PC-9 (cell line): ENCODE results near the gene UGT1A10. TPM values are rescaled to one million over a fixed set of nuclear protein-coding genes. Genes with fewer than 3 reads are reported as not detected.

Source experiments
- BruUV-seq: library from RNA; stranded (reverse); fragments of 400-500 nt; replicated peaks from 2 replicates; lab custom pipeline; 2021; lab: Mats Ljungman, UMichigan
- CTCF ChIA-PET: fragments of 300-600 bp; sonication (Branson Sonifier 250); formaldehyde crosslinking; loops from one replicate; lab custom pipeline; 2022; ENCODE audit warnings: antibody characterized with exemption; lab: Charles Lee
- POLR2A ChIA-PET: fragments of 300-600 bp; sonication (Branson Sonifier 250); formaldehyde crosslinking; loops from one replicate; lab custom pipeline; 2022; ENCODE audit warnings: antibody characterized with exemption; ENCODE audit not compliant: unreplicated experiment; lab: Charles Lee
- DNase-seq, 2 experiments: peaks; one replicate each; pipeline versions ENCODE4 v3.0.0 to v3.0.0-alpha.2; 2015 to 2022; ENCODE audit warnings: mixed read lengths in 1 of 2
- H2AFZ ChIP-seq: fragments of 200-600 bp; sonication (generic); 2 replicates; pipeline ENCODE4 v1.8.1; 2017; ENCODE audit warnings: antibody characterized with exemption
- H3F3A ChIP-seq: fragments of 200-600 bp; sonication (generic); 2 replicates; pipeline ENCODE4 v1.8.1; 2017; ENCODE audit warnings: antibody characterized with exemption, mild to moderate bottlenecking, low read depth; ENCODE audit not compliant: insufficient read depth
- H3K27ac ChIP-seq: fragments of 200-600 bp; sonication (generic); 2 replicates; pipeline ENCODE4 v1.6.1; 2016; ENCODE audit warnings: mixed run types
- H3K27me3 ChIP-seq: fragments of 200-600 bp; sonication (generic); 2 replicates; pipeline ENCODE4 v1.6.1; 2016; ENCODE audit warnings: low read depth, mixed run types; ENCODE audit not compliant: insufficient read depth
- H3K36me3 ChIP-seq: fragments of 200-600 bp; sonication (generic); 2 replicates; pipeline ENCODE4 v1.6.1; 2016; ENCODE audit warnings: low read depth, mixed run types
- H3K4me1 ChIP-seq: fragments of 200-600 bp; sonication (generic); replicated peaks from 2 replicates; pipeline ENCODE4 v1.6.1; 2016; ENCODE audit warnings: mixed run types; ENCODE audit not compliant: insufficient read depth
- H3K4me2 ChIP-seq: fragments of 200-600 bp; sonication (generic); 2 replicates; pipeline ENCODE4 v1.6.1; 2017; ENCODE audit warnings: mixed run types
- H3K4me3 ChIP-seq: fragments of 200-600 bp; sonication (generic); 2 replicates; pipeline ENCODE4 v1.6.1; 2016; ENCODE audit warnings: mixed run types
- H3K79me2 ChIP-seq: fragments of 200-600 bp; sonication (generic); 2 replicates; pipeline ENCODE4 v1.6.1; 2017; ENCODE audit warnings: low read depth, mixed run types
- H3K9me2 ChIP-seq: fragments of 200-600 bp; sonication (generic); 2 replicates; pipeline ENCODE4 v1.8.1; 2017; ENCODE audit warnings: mild to moderate bottlenecking; ENCODE audit not compliant: insufficient read depth
- H3K9me3 ChIP-seq: fragments of 200-600 bp; sonication (generic); 2 replicates; pipeline ENCODE4 v1.8.1; 2016; ENCODE audit warnings: low read depth; ENCODE audit not compliant: insufficient read depth
- H4K20me1 ChIP-seq: fragments of 200-600 bp; sonication (generic); 2 replicates; pipeline ENCODE4 v1.8.1; 2017; ENCODE audit not compliant: insufficient read depth
- CTCF ChIP-seq: fragments of 200-600 bp; sonication (generic); conservative IDR thresholded peaks from 2 replicates; pipeline ENCODE4 v1.6.1; 2017; ENCODE audit warnings: mixed run types, antibody characterized with exemption, mild to moderate bottlenecking, moderate library complexity
- EZH2 ChIP-seq: fragments of 200-600 bp; sonication (generic); IDR thresholded peaks from 2 replicates; pipeline ENCODE4 v1.8.0; 2017; ENCODE audit warnings: antibody characterized with exemption, low read depth
- intact Hi-C: fragments of 100-400 bp; cut with micrococcal nuclease; formaldehyde crosslinking; loops from one replicate; pipeline ENCODE4 v1.10.0; 2022; ENCODE audit not compliant: unreplicated experiment
- total RNA-seq: library from RNA; stranded (reverse); gene quantifications from 2 replicates; pipeline ENCODE4 v1.2.3, GENCODE V29; 2021

Gene UGT1A10
- total RNA-seq, 1 experiment from 2014 or later = not detected

DNA sequence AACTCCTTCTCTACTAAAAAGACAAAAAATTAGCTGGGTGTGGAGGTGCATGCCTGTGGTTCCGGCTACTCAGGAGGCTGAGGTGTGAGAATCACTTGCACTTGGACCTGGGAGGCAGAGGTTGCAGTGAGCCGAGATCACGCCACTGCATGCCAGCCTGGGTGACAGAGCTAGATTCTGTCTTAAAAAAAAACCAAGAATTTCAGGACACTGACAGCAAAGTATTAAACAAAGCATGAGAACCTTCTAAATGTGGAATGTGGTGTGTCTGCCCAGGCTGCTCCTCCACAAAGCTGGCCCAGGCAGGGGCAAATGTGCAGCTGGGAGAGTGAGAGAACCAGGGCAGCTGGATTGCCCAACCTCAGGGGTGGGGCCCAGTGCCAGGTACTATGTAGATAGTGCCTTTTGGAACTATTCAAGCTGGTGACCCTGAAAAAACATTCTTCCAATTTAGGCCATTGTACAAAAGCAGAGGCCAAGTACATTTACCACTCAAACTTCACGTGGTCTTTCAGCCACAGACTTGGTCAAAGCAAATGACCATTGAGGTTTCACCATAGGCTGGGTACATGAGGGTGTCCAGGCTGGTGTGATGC lies 69.8 kb downstream of the UGT1A10 start:
- Histone ChIP-seq H3K27ac (peak overlapping the region; percentile 95), H3K4me3 (peak overlapping the region; percentile 15; the same call in 1 of the 2 replicates), H3K27me3 (no peaks in the 10 kb centered on the region), H3K9me2 (no peaks in the 10 kb centered on the region), H3K79me2 (peaks cover 100% of the 10 kb centered on the region), H3K4me1 (peaks cover 97% of the 10 kb centered on the region), H2AFZ (no peak overlapping the region), H3K4me2 (peak overlapping the region; percentile 63), H4K20me1 (peaks cover 8% of the 10 kb centered on the region; the same call in 1 of the 2 replicates), H3K9me3 (no peaks in the 10 kb centered on the region), H3K36me3 (peaks cover 89% of the 10 kb centered on the region), H3F3A (peaks cover 93% of the 10 kb centered on the region)
- ChIA-PET POLR2A (interaction anchor here (0.5 to 1.6 kb wide), 12 partner anchors 8 to 292 kb away, joined by 3 to 53 read pairs (median 8); partner anchors contain the start of gene UGT1A6), CTCF (interaction anchor here (0.6 to 1.0 kb wide), 2 partner anchors 127 to 257 kb away, joined by 3 to 5 read pairs; no protein-coding TSS in a partner anchor)
- intact Hi-C loops = loop anchor here (1.0 to 10.0 kb wide), 7 partner anchors 15 to 1279 kb away; partner anchors contain the start of gene DGKD
- DNase-seq = peak; percentile 97
- BruUV-seq = no TSS peak
- TF ChIP-seq CTCF (no peak), EZH2 (no peak)

DNA sequence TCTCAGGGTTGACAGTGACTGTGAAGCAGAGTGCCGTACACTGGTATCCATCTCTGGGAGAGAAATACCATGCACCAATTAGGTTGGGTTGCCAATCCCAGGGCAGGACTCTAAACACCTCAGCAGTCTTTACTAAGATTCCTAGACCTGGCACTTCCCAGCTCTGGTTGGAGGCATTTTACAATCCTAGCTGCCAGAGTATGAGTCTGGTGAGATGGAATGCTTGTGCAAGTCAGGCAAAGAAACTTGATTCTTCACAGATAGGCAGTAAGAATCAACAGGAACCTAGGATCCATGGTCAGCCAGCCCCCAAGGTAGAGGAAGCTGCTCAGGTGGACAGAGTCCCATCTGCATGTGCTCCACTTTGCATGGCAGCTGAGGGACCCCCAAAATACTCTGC lies 70.5 kb downstream of the UGT1A10 start:
- H3K9me3 ChIP-seq = no peaks in the 10 kb centered on the region
- H3K27me3 ChIP-seq = no peaks in the 10 kb centered on the region
- DNase-seq = peak; percentile 69 to 89
- H4K20me1 ChIP-seq = peaks cover 10% of the 10 kb centered on the region; the same call in 1 of the 2 replicates
- peaks cover 90% of the 10 kb centered on the region for H3K36me3 ChIP-seq
- H2AFZ ChIP-seq = no peak overlapping the region
- peaks cover 100% of the 10 kb centered on the region for H3K79me2 ChIP-seq
- ChIA-PET CTCF (no interaction called here), POLR2A (interaction anchor here (0.6 to 1.6 kb wide), 8 partner anchors 8 to 239 kb away, joined by 3 to 53 read pairs (median 8); no protein-coding TSS in a partner anchor)
- BruUV-seq = no TSS peak
- H3K4me3 ChIP-seq = no peak overlapping the region
- peak overlapping the region; percentile 95 for H3K27ac ChIP-seq
- H3F3A ChIP-seq = peaks cover 93% of the 10 kb centered on the region
- no peaks in the 10 kb centered on the region for H3K9me2 ChIP-seq
- intact Hi-C loops = loop anchor here (1.0 to 10.0 kb wide), 7 partner anchors 15 to 1278 kb away; partner anchors contain the start of gene DGKD
- peak overlapping the region; percentile 63 for H3K4me2 ChIP-seq
- no peak for TF ChIP-seq EZH2
- no peak for TF ChIP-seq CTCF
- peaks cover 97% of the 10 kb centered on the region for H3K4me1 ChIP-seq

DNA sequence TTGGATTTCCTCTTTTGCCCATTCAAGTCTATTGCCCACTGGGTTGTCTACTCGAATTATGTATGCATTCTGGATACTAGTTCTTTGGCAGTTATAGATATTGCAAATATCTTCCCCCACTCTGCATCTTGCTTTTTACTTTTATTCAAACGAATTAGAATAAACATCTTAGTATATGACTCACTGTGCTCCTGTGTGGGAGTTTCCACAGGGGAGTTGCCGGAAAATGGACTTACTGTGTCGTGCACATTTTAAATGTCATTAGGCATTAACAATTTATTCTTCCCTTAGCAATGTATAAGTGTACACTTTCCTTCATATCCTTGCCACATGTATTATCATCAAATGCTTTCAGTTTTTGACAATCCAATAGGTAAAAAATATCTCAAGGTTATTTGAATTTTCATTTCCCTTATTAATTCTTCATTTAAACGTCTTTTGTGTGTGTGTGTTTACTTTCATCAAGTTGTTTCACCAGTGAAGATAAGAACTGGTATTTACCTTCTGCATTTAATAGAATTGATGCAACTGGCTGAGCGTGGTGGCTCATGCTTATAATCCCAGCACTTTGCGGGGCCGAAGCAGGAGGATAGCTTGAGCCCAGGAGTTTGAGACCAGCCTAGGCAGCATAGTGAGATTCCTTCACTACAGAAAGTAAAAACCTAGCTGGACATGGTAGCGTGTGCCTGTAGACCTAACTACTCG lies 71.8 kb downstream of the UGT1A10 start:
- H2AFZ ChIP-seq = no peak overlapping the region
- no peak overlapping the region for H3K4me3 ChIP-seq
- no peak for DNase-seq
- no peaks in the 10 kb centered on the region for H3K9me3 ChIP-seq
- H3K27ac ChIP-seq = peak overlapping the region; percentile 95
- no peaks in the 10 kb centered on the region for H3K27me3 ChIP-seq
- POLR2A ChIA-PET = interaction anchor here (0.5 kb wide), 1 partner anchor 266 kb away, joined by 4 read pairs; no protein-coding TSS in a partner anchor
- intact Hi-C loops = loop anchor here (2.0 to 10.0 kb wide), 5 partner anchors 151 to 1277 kb away; partner anchors contain the start of gene DGKD
- H3K4me2 ChIP-seq = peak overlapping the region; percentile 63
- H3K36me3 ChIP-seq = peaks cover 90% of the 10 kb centered on the region
- H3K79me2 ChIP-seq = peaks cover 100% of the 10 kb centered on the region
- no TSS peak for BruUV-seq
- H3F3A ChIP-seq = peaks cover 85% of the 10 kb centered on the region
- TF ChIP-seq CTCF (no peak), EZH2 (no peak)
- no peaks in the 10 kb centered on the region for H3K9me2 ChIP-seq
- H4K20me1 ChIP-seq = peaks cover 12% of the 10 kb centered on the region; the same call in 1 of the 2 replicates
- peaks cover 84% of the 10 kb centered on the region for H3K4me1 ChIP-seq
- CTCF ChIA-PET = no interaction called here
